NB4 (cell line): ENCODE data around the gene AMBRA1.
A peak's percentile ranks its signal among the peaks of the same experiment; 100 is the strongest.

Source experiments
- DNase-seq: peaks from one replicate; pipeline ENCODE4 v3.0.0; 2010; ENCODE audit warnings: low read depth
- H3K4me3 ChIP-seq: one replicate; pipeline ENCODE4 v1.5.1; 2011; ENCODE audit warnings: mild to moderate bottlenecking, low read depth, low read length, moderate library complexity
- CTCF ChIP-seq: IDR thresholded peaks from one replicate; pipeline ENCODE4 v1.5.1; 2012; ENCODE audit warnings: low read depth, low read length
- MAX ChIP-seq: IDR thresholded peaks from 2 replicates; pipeline ENCODE4 v1.6.1; 2011; ENCODE audit warnings: low read depth, low read length
- MYC ChIP-seq: IDR thresholded peaks from 2 replicates; pipeline ENCODE4 v1.6.1; 2011; ENCODE audit warnings: low read depth, low read length
- POLR2A ChIP-seq: IDR thresholded peaks from 2 replicates; pipeline ENCODE4 v1.6.1; 2011; ENCODE audit warnings: mild to moderate bottlenecking; ENCODE audit not compliant: insufficient read length; ENCODE audit errors: extremely low read depth

AMBRA1 gene

GRCh38 chr11:46370253-46370652 lies 223.6 kb downstream of the AMBRA1 start:
- H3K4me3 ChIP-seq = no peak overlapping the region
- DNase-seq = no peak
- TF ChIP-seq CTCF = no peak
- no peak for TF ChIP-seq MAX

- DNase-seq = peak; percentile 73
- peak; percentile 54; the same call in 1 of the 2 replicates for TF ChIP-seq MAX
- TF ChIP-seq POLR2A = no peak
- peak; percentile 86 for TF ChIP-seq CTCF
- TF ChIP-seq MYC = no peak
- H3K4me3 ChIP-seq = no peak overlapping the region
These were observed 224.2 kb downstream of the AMBRA1 start for GRCh38 chr11:46369458-46370152.

- TF ChIP-seq CTCF (no peak), MAX (no peak), POLR2A (no peak), MYC (no peak)
- no peak overlapping the region for H3K4me3 ChIP-seq
- DNase-seq = no peak
These were observed 225.9 kb downstream of the AMBRA1 start for GRCh38 chr11:46367916-46368267.

GRCh38 chr11:46367244-46367915 lies 226.4 kb downstream of the AMBRA1 start:
- H3K4me3 ChIP-seq = no peak overlapping the region
- DNase-seq = peak; percentile 74
- TF ChIP-seq MAX (peak; percentile 45; the same call in 1 of the 2 replicates), MYC (0 out of 2 replicates have a peak, but pooled peaks have one; percentile 34), CTCF (peak; percentile 59), POLR2A (no peak)

- DNase-seq = peak; percentile 14
- H3K4me3 ChIP-seq = no peak overlapping the region
- TF ChIP-seq MYC = no peak
- TF ChIP-seq CTCF = no peak
- TF ChIP-seq MAX = no peak
- no peak for TF ChIP-seq POLR2A
These were observed 227.1 kb downstream of the AMBRA1 start for GRCh38 chr11:46366661-46367161.
